ENCODE data around the gene TREML2. TPM values are rescaled to one million over a fixed set of nuclear protein-coding genes. Genes with fewer than 3 reads are reported as not detected.

The TREML2 gene
- total and polyA plus RNA-seq, 12 donors: 0.06 to 0.19 (median 0.18) TPM; not detected in 9

DNA sequence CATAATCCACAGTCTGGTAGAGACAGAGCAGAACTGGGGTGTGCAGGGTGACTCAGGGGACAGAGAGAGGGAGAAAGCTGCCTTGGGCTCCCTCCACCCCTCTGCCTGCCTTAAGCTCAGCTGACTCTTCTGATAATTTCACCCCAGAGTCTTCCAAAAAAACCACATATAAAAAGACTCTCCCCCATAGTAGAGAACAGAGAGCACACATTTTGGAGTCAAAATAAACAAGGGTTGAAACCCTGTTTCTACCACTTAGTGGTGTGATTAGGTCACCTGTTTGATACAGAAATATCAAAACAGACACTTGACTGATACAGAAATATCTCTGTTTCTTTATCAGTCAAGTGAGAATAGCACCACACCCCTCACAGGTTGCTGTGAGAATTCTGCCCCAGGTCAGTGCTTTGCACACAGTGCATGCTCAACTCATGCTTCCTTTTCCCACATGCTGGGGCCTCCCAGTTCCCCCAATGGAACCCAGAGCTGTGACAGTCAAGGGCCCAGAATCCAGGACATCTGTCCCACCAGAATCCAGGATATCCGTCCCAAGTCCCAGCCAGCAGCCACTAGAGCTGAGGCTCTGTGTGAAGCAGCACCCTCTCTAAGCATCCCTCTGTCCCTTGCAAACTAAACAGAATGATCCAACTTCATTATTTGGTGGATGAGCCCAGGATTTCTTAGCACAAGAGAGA is 1.2 kb downstream of the TREML2 start:
- WGBS, 4 donors: 73 to 89% (median 83%) methylated on average over 1 of the region's 1 CpG

DNA sequence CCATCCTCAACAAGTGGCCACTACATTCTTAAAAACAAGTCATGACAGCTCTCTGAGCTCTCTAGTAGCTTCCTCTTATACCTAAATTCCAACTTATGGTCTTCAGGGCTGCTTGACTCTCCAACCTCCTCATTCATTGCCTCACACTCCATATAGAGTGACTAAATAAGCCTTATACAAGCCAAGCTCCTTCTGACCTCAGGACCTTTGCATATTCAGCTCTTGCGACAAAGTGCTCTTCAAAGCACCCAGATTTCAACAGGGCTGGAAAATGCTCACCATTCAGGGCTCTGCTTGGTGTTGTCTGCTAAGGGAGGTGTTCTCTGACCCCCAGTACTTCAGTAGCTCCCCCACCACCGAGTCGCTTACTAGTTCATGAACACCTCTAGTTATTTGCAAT is 3.7 kb downstream of the TREML2 start:
- DNase-seq: no peak
- no peaks in the 10 kb centered on the region for H3K4me1 ChIP-seq (replicated peaks in 1 of 2)
- H3K4me3 ChIP-seq: no peak overlapping the region
- no peaks in the 10 kb centered on the region for H3K36me3 ChIP-seq (replicated peaks in 1 of 2)
- no peaks in the 10 kb centered on the region for H3K9me3 ChIP-seq (replicated peaks in 1 of 3)
- intact Hi-C loops (cut with DNase I): no loop called here
- TF ChIP-seq, protein P1, sequence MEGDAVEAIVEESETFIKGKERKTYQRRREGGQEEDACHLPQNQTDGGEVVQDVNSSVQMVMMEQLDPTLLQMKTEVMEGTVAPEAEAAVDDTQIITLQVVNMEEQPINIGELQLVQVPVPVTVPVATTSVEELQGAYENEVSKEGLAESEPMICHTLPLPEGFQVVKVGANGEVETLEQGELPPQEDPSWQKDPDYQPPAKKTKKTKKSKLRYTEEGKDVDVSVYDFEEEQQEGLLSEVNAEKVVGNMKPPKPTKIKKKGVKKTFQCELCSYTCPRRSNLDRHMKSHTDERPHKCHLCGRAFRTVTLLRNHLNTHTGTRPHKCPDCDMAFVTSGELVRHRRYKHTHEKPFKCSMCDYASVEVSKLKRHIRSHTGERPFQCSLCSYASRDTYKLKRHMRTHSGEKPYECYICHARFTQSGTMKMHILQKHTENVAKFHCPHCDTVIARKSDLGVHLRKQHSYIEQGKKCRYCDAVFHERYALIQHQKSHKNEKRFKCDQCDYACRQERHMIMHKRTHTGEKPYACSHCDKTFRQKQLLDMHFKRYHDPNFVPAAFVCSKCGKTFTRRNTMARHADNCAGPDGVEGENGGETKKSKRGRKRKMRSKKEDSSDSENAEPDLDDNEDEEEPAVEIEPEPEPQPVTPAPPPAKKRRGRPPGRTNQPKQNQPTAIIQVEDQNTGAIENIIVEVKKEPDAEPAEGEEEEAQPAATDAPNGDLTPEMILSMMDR (IDR thresholded peaks at IDR 0.05): no peak
- no peak for TF ChIP-seq POLR2A (IDR thresholded peaks at IDR 0.05)
- peaks cover 6% of the 10 kb centered on the region for H3K27me3 ChIP-seq
- no peak overlapping the region for H3K27ac ChIP-seq
- 91 to 97% (median 94%) methylated on average over 3 of the region's 3 CpGs for WGBS, 4 donors

More for the DNA sequence above, 1.2 kb downstream of the TREML2 start:
- peaks cover 6% of the 10 kb centered on the region for H3K27me3 ChIP-seq
- no peak overlapping the region for H3K27ac ChIP-seq
- no peak for DNase-seq
- no peaks in the 10 kb centered on the region for H3K36me3 ChIP-seq (replicated peaks in 1 of 2)
- TF ChIP-seq, protein P1 (IDR thresholded peaks at IDR 0.05): no peak
- no peak for TF ChIP-seq POLR2A (IDR thresholded peaks at IDR 0.05)
- H3K9me3 ChIP-seq (replicated peaks in 1 of 3): no peaks in the 10 kb centered on the region
- H3K4me3 ChIP-seq: no peak overlapping the region
- intact Hi-C loops (cut with DNase I): no loop called here
- no peaks in the 10 kb centered on the region for H3K4me1 ChIP-seq (replicated peaks in 1 of 2)

DNA sequence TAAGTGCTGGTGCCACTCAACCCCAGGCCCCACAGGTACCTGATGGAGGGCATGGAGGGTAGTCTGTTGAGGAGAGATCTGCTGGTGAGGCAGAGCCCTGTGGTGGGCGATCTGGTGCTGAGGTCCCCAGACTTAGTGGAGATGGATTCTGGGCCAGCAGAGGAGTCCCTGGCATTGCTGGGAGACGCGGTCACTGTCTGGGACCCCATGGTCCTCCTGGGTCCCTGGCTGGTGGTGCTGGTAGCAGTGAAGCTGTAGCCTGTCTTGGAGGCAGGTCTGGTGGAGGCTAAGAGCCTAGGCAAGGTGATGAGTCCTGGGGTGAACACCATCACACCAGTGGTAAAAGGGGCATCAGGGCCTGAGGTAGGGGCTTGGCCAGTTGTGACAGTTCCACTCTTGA is 6.6 kb downstream of the TREML2 start:
- DNase-seq: no peak
- no peaks in the 10 kb centered on the region for H3K4me1 ChIP-seq (replicated peaks in 1 of 2)
- H3K27me3 ChIP-seq: peaks cover 6% of the 10 kb centered on the region
- TF ChIP-seq, protein P1 (IDR thresholded peaks at IDR 0.05): no peak
- no peak for TF ChIP-seq POLR2A (IDR thresholded peaks at IDR 0.05)
- no peaks in the 10 kb centered on the region for H3K36me3 ChIP-seq (replicated peaks in 1 of 2)
- no peaks in the 10 kb centered on the region for H3K9me3 ChIP-seq (replicated peaks in 1 of 3)
- intact Hi-C loops (cut with DNase I): no loop called here
- H3K4me3 ChIP-seq: no peak overlapping the region
- H3K27ac ChIP-seq: no peak overlapping the region
- 60 to 91% (median 86%) methylated on average over 1 to 3 of the region's 3 CpGs for WGBS, 4 donors

DNA sequence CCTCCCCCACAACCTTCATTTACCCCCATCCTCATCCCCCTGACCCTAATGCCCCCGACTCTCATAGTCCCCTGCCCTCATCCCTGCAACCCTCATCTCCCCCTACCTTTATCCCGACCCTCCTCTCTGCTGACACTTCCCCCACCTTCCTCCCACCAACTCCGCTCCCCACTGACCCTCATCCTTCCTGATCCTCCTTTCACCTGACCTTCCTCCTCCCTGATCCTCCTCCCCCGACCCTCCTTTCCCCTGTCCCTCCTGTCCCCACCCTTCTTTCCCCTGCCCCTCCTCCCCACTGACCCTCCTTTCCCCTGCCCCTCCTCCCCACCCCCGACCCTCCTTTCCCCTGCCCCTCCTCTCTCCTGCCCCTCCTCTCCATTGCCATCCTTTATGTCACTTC is 7.1 kb downstream of the TREML2 start:
- 51 to 73% (median 59%) methylated on average over 3 to 5 of the region's 5 CpGs for WGBS, 4 donors
- Histone ChIP-seq H3K4me3 (no peak overlapping the region), H3K4me1 (replicated peaks in 1 of 2) (no peaks in the 10 kb centered on the region), H3K27me3 (peaks cover 6% of the 10 kb centered on the region), H3K27ac (no peak overlapping the region), H3K36me3 (replicated peaks in 1 of 2) (no peaks in the 10 kb centered on the region), H3K9me3 (replicated peaks in 1 of 3) (no peaks in the 10 kb centered on the region)
- intact Hi-C loops (cut with DNase I): no loop called here
- no peak for DNase-seq
- TF ChIP-seq, protein P1 (IDR thresholded peaks at IDR 0.05): no peak
- no peak for TF ChIP-seq POLR2A (IDR thresholded peaks at IDR 0.05)

Measured in adrenal gland (tissue), 12 donors.